Nephron progenitor cell (in vitro differentiated cells): ENCODE results near the gene KLC4.
"Not testable (repeated sequence)": the region's sequence is repeated elsewhere in the genome, so short reads cannot be mapped to it uniquely, and the experiment has no call there.

ENCODE experiments used
- DNase-seq: peaks from one replicate; pipeline ENCODE4 v3.0.0; 2021
- H3K27ac Mint-ChIP-seq: 2 replicates; pipeline ENCODE4 v1.8.0; 2021; ENCODE audit warnings: mild to moderate bottlenecking, moderate library complexity, mixed read lengths
- H3K27me3 Mint-ChIP-seq: 2 replicates; pipeline ENCODE4 v1.8.0; 2021; ENCODE audit warnings: mild to moderate bottlenecking, low read depth, mixed read lengths; ENCODE audit not compliant: poor library complexity
- H3K36me3 Mint-ChIP-seq: 2 replicates; pipeline ENCODE4 v1.8.0; 2021; ENCODE audit warnings: low read depth, mixed read lengths
- H3K4me1 Mint-ChIP-seq: 2 replicates; pipeline ENCODE4 v1.8.0; 2021; ENCODE audit warnings: mixed read lengths
- H3K4me3 Mint-ChIP-seq: 2 replicates; pipeline ENCODE4 v1.8.0; 2021; ENCODE audit warnings: mild to moderate bottlenecking, moderate library complexity, mixed read lengths
- H3K9me3 Mint-ChIP-seq: 2 replicates; pipeline ENCODE4 v1.8.0; 2021; ENCODE audit warnings: mild to moderate bottlenecking, moderate library complexity, mixed read lengths
- CTCF ChIP-seq: fragments of 200-600 bp; sonication (generic); IDR thresholded peaks from 2 replicates; pipeline ENCODE4 v1.5.0; 2021; ENCODE audit warnings: antibody characterized with exemption

The KLC4 gene

GRCh38 chr6:43077333-43077809 lies 17.9 kb downstream of the KLC4 start:
- no peak for TF ChIP-seq CTCF
- Mint-ChIP-seq H3K4me3 (peak overlapping the region; percentile 80), H3K27me3 (no peaks in the 10 kb centered on the region)

DNA sequence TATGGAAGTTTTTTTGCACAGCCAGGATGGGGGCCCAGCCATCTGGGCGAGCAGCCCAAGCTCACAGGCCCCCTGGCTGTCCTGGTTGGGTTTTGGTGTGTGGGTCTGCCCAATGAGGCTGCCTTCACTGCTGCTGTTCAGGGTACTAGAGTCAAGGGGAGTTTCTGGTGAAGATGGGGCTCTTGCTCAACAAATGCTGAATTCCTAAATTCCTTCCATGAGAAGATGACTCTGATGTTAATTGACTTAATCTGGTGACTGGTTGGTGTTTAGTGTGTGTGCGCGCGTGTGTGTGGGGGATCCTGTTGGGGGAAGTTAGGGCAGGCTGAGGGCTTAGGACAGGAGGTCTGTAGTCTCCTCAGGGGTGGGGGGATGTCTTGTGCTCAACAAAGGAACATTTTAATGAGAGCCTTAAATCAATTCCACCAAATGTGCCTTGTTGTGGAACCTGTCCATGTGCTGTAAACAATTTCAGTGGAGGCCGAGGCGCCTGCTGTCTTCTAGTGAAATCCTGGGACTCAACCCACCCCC lies 18.6 kb downstream of the KLC4 start:
- H3K27ac Mint-ChIP-seq = peak overlapping the region; percentile 71
- H3K27me3 Mint-ChIP-seq = no peaks in the 10 kb centered on the region
- peaks cover 69% of the 10 kb centered on the region for H3K4me1 Mint-ChIP-seq
- no peak for TF ChIP-seq CTCF
- peak overlapping the region; percentile 80 for H3K4me3 Mint-ChIP-seq
- no peak for DNase-seq
- no peaks in the 10 kb centered on the region for H3K9me3 Mint-ChIP-seq
- peaks cover 24% of the 10 kb centered on the region for H3K36me3 Mint-ChIP-seq

More at GRCh38 chr6:43077333-43077809, 17.9 kb downstream of the KLC4 start:
- Mint-ChIP-seq H3K27ac (peak overlapping the region; percentile 85), H3K36me3 (peaks cover 31% of the 10 kb centered on the region), H3K9me3 (no peaks in the 10 kb centered on the region), H3K4me1 (peaks cover 64% of the 10 kb centered on the region)
- DNase-seq = no peak

GRCh38 chr6:43078691-43079090 lies 19.3 kb downstream of the KLC4 start:
- H3K27me3 Mint-ChIP-seq = no peaks in the 10 kb centered on the region
- no peak for DNase-seq
- H3K27ac Mint-ChIP-seq = peak overlapping the region; percentile 84
- H3K36me3 Mint-ChIP-seq = peaks cover 18% of the 10 kb centered on the region
- peak overlapping the region; percentile 80 for H3K4me3 Mint-ChIP-seq
- H3K9me3 Mint-ChIP-seq = no peaks in the 10 kb centered on the region
- H3K4me1 Mint-ChIP-seq = peaks cover 74% of the 10 kb centered on the region
- TF ChIP-seq CTCF = no peak

DNA sequence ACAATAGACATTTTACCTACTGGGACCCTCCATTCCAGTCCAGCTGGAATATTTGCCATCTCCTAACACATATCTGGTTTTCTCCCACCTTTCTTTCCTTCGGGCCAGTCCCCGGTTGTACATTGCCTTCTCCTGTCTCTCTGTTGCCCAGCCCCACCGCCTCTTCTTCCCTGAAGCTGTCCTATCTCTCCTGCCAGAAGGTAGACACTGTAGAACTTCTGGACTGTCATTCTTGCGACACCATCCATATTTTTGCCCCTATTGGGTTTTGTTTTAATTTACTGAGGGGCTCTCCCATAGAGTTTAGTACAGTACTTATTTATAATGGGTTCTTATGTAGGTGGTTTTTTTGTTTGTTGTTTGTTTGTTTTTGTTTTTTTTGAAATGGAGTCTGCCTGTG lies 21.6 kb downstream of the KLC4 start:
- no peak overlapping the region for H3K4me3 Mint-ChIP-seq
- no peaks in the 10 kb centered on the region for H3K9me3 Mint-ChIP-seq
- peak overlapping the region; percentile 85 for H3K27ac Mint-ChIP-seq
- peaks cover 11% of the 10 kb centered on the region for H3K36me3 Mint-ChIP-seq
- DNase-seq = no peak
- H3K4me1 Mint-ChIP-seq = peaks cover 66% of the 10 kb centered on the region
- no peaks in the 10 kb centered on the region for H3K27me3 Mint-ChIP-seq
- TF ChIP-seq CTCF = no peak

GRCh38 chr6:43081922-43082321 lies 22.5 kb downstream of the KLC4 start:
- H3K4me1 Mint-ChIP-seq = peaks cover 74% of the 10 kb centered on the region
- H3K27ac Mint-ChIP-seq, H3K4me3 Mint-ChIP-seq, DNase-seq, H3K27me3 Mint-ChIP-seq, H3K9me3 Mint-ChIP-seq: not testable (repeated sequence)
- peaks cover 11% of the 10 kb centered on the region for H3K36me3 Mint-ChIP-seq

DNA sequence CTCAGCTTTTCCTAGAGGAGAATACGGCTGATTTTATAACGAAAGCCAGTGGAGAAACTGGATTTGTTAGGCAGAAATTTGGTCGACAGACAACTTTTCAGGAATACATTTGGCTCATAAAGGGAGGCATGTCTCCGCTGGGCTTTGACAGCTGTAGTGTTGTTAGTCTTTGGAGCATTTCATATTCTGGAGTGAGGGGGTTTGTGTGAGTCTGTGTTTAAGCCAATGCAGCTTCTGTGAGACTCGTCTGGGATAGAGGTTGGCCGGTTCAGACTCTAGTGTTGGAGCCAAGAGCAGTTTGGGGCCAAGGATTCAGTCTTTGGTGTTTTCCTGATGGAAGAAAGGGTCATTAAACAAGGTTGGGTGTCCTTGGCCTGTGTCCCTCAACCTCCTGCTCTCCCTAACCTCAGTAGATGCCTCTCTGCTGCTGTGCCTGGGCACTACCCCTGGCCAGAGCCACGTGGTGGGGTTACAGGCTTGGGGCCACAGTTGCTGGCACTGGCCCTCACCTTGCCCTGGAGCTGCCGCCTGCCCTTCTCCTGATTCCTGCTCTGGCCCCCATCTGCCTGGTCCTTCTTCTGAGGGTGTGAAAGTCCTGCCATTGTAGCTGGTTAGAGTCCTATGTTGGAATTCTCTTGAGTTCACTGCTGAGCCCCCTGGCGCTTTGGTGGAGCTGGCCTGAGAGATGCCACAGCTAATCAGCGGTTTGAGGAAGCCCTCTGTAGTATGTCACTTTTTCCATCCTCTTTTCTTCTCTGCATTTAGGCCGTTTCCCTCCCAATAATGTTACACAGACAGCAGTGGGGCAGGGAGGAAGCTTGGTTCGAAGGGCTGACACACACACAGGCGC lies 23.6 kb downstream of the KLC4 start:
- TF ChIP-seq CTCF = no peak
- H3K27ac Mint-ChIP-seq = peak overlapping the region; percentile 78
- no peak for DNase-seq
- H3K9me3 Mint-ChIP-seq = no peaks in the 10 kb centered on the region
- no peaks in the 10 kb centered on the region for H3K27me3 Mint-ChIP-seq
- H3K36me3 Mint-ChIP-seq = peaks cover 11% of the 10 kb centered on the region
- peaks cover 74% of the 10 kb centered on the region for H3K4me1 Mint-ChIP-seq
- no peak overlapping the region for H3K4me3 Mint-ChIP-seq
